PFSK-1 (cell line): ENCODE results near the gene VPS52.

Experiments
- FOXP2 ChIP-seq: optimal IDR thresholded peaks from 2 replicates; pipeline ENCODE3; 2011; ENCODE audit warnings: borderline replicate concordance, control low read depth, inconsistent platforms; ENCODE audit not compliant: insufficient read depth; ENCODE audit errors: extremely low read length, extremely low read depth
- TAF1 ChIP-seq: IDR thresholded peaks from 2 replicates; pipeline ENCODE4 v1.6.1; 2012; ENCODE audit warnings: low read length, control low read depth, borderline replicate concordance; ENCODE audit not compliant: insufficient read depth

DNA sequence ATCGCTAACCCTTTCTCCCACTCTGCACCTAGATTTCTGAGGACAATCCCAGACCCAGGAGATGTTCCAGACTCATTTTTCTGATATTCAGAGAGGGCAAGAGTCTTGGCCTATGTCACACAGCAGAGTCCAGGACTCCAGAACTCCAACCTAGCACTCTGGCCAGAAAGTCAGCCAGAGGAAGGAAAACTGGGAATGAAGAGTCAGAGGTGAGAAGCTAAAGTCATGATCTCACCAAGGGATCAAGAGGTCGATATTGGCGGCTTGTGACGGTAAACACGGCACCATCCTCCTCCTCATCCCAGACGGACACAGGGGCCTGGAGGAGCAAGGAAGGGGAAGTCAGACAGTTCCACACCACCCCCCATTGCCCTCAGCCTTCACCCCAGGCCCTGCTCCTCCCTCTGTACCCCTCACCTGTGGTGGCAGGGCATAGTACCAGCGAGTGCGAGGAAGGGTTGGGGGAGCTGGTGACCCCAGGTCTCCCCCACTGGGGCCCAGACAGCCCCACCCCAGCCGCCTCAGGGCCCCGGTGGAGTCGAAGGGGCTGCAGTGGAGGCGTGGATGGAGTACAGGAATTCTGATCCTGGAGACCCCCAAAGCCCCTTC lies 25.2 kb upstream of the VPS52 start:
- no peak for TF ChIP-seq TAF1
- no peak for TF ChIP-seq FOXP2
